ENCODE measurements around the gene LGALS8. TPM values are rescaled to one million over a fixed set of nuclear protein-coding genes. Genes with fewer than 3 reads are reported as not detected.

Gene LGALS8
- total RNA-seq, 3 donors from 2014 or later (not counting 1 experiment from before 2014, with no cell fraction given): 90.5 to 129 (median 114) TPM

- Mint-ChIP-seq H3K4me3 (no peak overlapping the region), H3K9me3 (no peaks in the 10 kb centered on the region), H3K27me3 (ENCODE audit: low read depth in 2 of 2) (no peaks in the 10 kb centered on the region), H3K36me3 (peaks cover 7% of the 10 kb centered on the region), H3K27ac (no peak overlapping the region), H3K4me1 (peaks cover 21 to 22% of the 10 kb centered on the region in 2 donors)
- no peaks in the 10 kb centered on the region for H3K4me1 ChIP-seq (ENCODE audit: control insufficient read depth, insufficient read depth, low read length)
- H3K27ac ChIP-seq (ENCODE audit: low read length): no peak overlapping the region
- no peak for ATAC-seq
- intact Hi-C loops (cut with micrococcal nuclease): no loop called here
- no peak for DNase-seq
- no peaks in the 10 kb centered on the region for H3K27me3 ChIP-seq (ENCODE audit: control insufficient read depth, insufficient read depth, low read length)
- no peak for TF ChIP-seq CTCF (IDR thresholded peaks at IDR 0.05)
- H3K9me3 ChIP-seq (ENCODE audit: control insufficient read depth, insufficient read depth, low read length): no peaks in the 10 kb centered on the region
- H3K36me3 ChIP-seq (ENCODE audit: control insufficient read depth, insufficient read depth, low read length): peaks cover 49% of the 10 kb centered on the region
- 96% methylated on average over 5 of the region's 5 CpGs for WGBS (ENCODE audit: insufficient coverage)
- H3K4me3 ChIP-seq (ENCODE audit: low read length): no peak overlapping the region
Measured at GRCh38 chr1:236536540-236536939, 12.8 kb downstream of the LGALS8 start.

GRCh38 chr1:236540813-236541465 lies 17.2 kb downstream of the LGALS8 start:
- Histone ChIP-seq H3K4me3 (ENCODE audit: low read length) (no peak overlapping the region), H3K4me1 (ENCODE audit: control insufficient read depth, insufficient read depth, low read length) (peaks cover 3% of the 10 kb centered on the region), H3K36me3 (ENCODE audit: control insufficient read depth, insufficient read depth, low read length) (peaks cover 81% of the 10 kb centered on the region), H3K27me3 (ENCODE audit: control insufficient read depth, insufficient read depth, low read length) (no peaks in the 10 kb centered on the region), H3K9me3 (ENCODE audit: control insufficient read depth, insufficient read depth, low read length) (no peaks in the 10 kb centered on the region), H3K27ac (ENCODE audit: low read length) (no peak overlapping the region)
- no peak for ATAC-seq
- Mint-ChIP-seq H3K27ac (no peak overlapping the region), H3K4me1 (peaks cover 10 to 12% of the 10 kb centered on the region in 2 donors), H3K9me3 (no peaks in the 10 kb centered on the region), H3K36me3 (peaks cover 15% of the 10 kb centered on the region), H3K27me3 (ENCODE audit: low read depth in 2 of 2) (no peaks in the 10 kb centered on the region), H3K4me3 (no peak overlapping the region)
- intact Hi-C loops (cut with micrococcal nuclease): no loop called here
- 94% methylated on average over 2 of the region's 4 CpGs for WGBS (ENCODE audit: insufficient coverage)
- no peak for DNase-seq
- TF ChIP-seq CTCF (IDR thresholded peaks at IDR 0.05): no peak

- no peaks in the 10 kb centered on the region for H3K9me3 Mint-ChIP-seq
- 97% methylated on average over 4 of the region's 4 CpGs for WGBS (ENCODE audit: insufficient coverage)
- Histone ChIP-seq H3K4me3 (ENCODE audit: low read length) (no peak overlapping the region), H3K27me3 (ENCODE audit: control insufficient read depth, insufficient read depth, low read length) (no peaks in the 10 kb centered on the region), H3K4me1 (ENCODE audit: control insufficient read depth, insufficient read depth, low read length) (peaks cover 3% of the 10 kb centered on the region), H3K9me3 (ENCODE audit: control insufficient read depth, insufficient read depth, low read length) (no peaks in the 10 kb centered on the region), H3K27ac (ENCODE audit: low read length) (no peak overlapping the region), H3K36me3 (ENCODE audit: control insufficient read depth, insufficient read depth, low read length) (peaks cover 88% of the 10 kb centered on the region)
- intact Hi-C loops (cut with micrococcal nuclease): no loop called here
- H3K27ac Mint-ChIP-seq: no peak overlapping the region
- DNase-seq (no peak), ATAC-seq (no peak)
- H3K4me3 Mint-ChIP-seq: no peak overlapping the region
- H3K36me3 Mint-ChIP-seq: peaks cover 21% of the 10 kb centered on the region
- no peak for TF ChIP-seq CTCF (IDR thresholded peaks at IDR 0.05)
- no peaks in the 10 kb centered on the region for H3K27me3 Mint-ChIP-seq (ENCODE audit: low read depth in 2 of 2)
- H3K4me1 Mint-ChIP-seq: peaks cover 7 to 10% of the 10 kb centered on the region in 2 donors
Measured at GRCh38 chr1:236541710-236542109, 17.9 kb downstream of the LGALS8 start.

All from natural killer cell (primary cell).